ENCODE data around the gene RHOJ. TPM values are rescaled to one million over a fixed set of nuclear protein-coding genes. Genes with fewer than 3 reads are reported as not detected.

RHOJ gene
- total RNA-seq, 1 experiment from 2014 or later = not detected

GRCh38 chr14:63193236-63193635 lies 11.0 kb upstream of the RHOJ start:
- Mint-ChIP-seq H3K4me1 (ENCODE audit: low read depth, unreplicated experiment) (no peaks in the 10 kb centered on the region), H3K27ac (ENCODE audit: unreplicated experiment) (no peak overlapping the region), H3K27me3 (ENCODE audit: insufficient read depth, unreplicated experiment) (no peaks in the 10 kb centered on the region), H3K9me3 (ENCODE audit: unreplicated experiment) (no peaks in the 10 kb centered on the region), H3K36me3 (ENCODE audit: insufficient read depth, unreplicated experiment) (no peaks in the 10 kb centered on the region), H3K4me3 (ENCODE audit: unreplicated experiment) (no peak overlapping the region)
- ChIA-PET POLR2A (no interaction called here), CTCF (no interaction called here)
- Histone ChIP-seq H3K36me3 (ENCODE audit: control insufficient read depth, insufficient read depth, low read length) (no peaks in the 10 kb centered on the region), H3K4me1 (no peaks in the 10 kb centered on the region), H3K27me3 (replicated peaks; ENCODE audit: control insufficient read depth, insufficient read depth, low read length) (no peaks in the 10 kb centered on the region), H3K9me3 (no peaks in the 10 kb centered on the region), H3K4me3 (ENCODE audit: low read depth, low read length) (no peak overlapping the region)
- TF ChIP-seq CTCF (IDR thresholded peaks at IDR 0.05; ENCODE audit: insufficient read depth in 1 of 2, low read depth in 1 of 2, low read length in 1 of 2, severe bottlenecking in 1 of 2, unreplicated experiment in 1 of 2) = no peak
- intact Hi-C loops (cut with micrococcal nuclease; ENCODE audit: unreplicated experiment) = no loop called here
- BruUV-seq (replicated peaks) = no TSS peak
- DNase-seq = no peak

GRCh38 chr14:63200035-63200740 lies 4.1 kb upstream of the RHOJ start:
- no peak overlapping the region for H3K4me3 Mint-ChIP-seq (ENCODE audit: unreplicated experiment)
- H3K4me1 Mint-ChIP-seq (ENCODE audit: low read depth, unreplicated experiment) = no peaks in the 10 kb centered on the region
- H3K27me3 ChIP-seq (replicated peaks; ENCODE audit: control insufficient read depth, insufficient read depth, low read length) = no peaks in the 10 kb centered on the region
- ChIA-PET CTCF (no interaction called here), POLR2A (no interaction called here)
- DNase-seq = no peak
- intact Hi-C loops (cut with micrococcal nuclease; ENCODE audit: unreplicated experiment) = no loop called here
- H3K4me3 ChIP-seq (ENCODE audit: low read depth, low read length) = no peak overlapping the region
- H3K9me3 Mint-ChIP-seq (ENCODE audit: unreplicated experiment) = no peaks in the 10 kb centered on the region
- no peaks in the 10 kb centered on the region for H3K27me3 Mint-ChIP-seq (ENCODE audit: insufficient read depth, unreplicated experiment)
- no peak overlapping the region for H3K27ac Mint-ChIP-seq (ENCODE audit: unreplicated experiment)
- TF ChIP-seq CTCF (IDR thresholded peaks at IDR 0.05; ENCODE audit: insufficient read depth in 1 of 2, low read depth in 1 of 2, low read length in 1 of 2, severe bottlenecking in 1 of 2, unreplicated experiment in 1 of 2) = no peak
- H3K9me3 ChIP-seq = no peaks in the 10 kb centered on the region
- H3K36me3 ChIP-seq (ENCODE audit: control insufficient read depth, insufficient read depth, low read length) = no peaks in the 10 kb centered on the region
- no peaks in the 10 kb centered on the region for H3K36me3 Mint-ChIP-seq (ENCODE audit: insufficient read depth, unreplicated experiment)
- BruUV-seq (replicated peaks) = no TSS peak
- 0 out of 2 replicates have a peak, but pooled peaks cover 3% of the 10 kb centered on the region for H3K4me1 ChIP-seq

DNA sequence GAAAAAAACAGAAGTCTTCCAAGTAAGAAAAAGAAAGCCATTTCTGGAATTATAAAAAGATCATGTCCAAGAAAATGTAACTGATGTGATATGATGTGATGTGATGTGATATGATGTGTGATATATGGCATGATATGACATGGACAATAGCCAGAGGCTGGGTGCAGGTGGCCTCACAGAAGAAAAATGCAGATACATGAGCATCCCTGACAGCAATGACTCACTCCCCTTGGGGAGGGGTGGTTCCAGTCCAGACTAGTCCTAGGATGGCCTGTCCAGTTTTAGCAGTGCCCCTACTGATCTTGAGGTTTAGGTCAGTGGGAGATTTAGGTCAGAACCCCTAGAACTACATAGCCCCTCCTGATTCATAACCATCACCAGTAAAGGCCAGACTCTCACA lies 3.5 kb upstream of the RHOJ start:
- no TSS peak for BruUV-seq (replicated peaks)
- Histone ChIP-seq H3K4me3 (ENCODE audit: low read depth, low read length) (no peak overlapping the region), H3K36me3 (ENCODE audit: control insufficient read depth, insufficient read depth, low read length) (no peaks in the 10 kb centered on the region), H3K9me3 (no peaks in the 10 kb centered on the region), H3K4me1 (0 out of 2 replicates have a peak, but pooled peaks cover 3% of the 10 kb centered on the region), H3K27me3 (replicated peaks; ENCODE audit: control insufficient read depth, insufficient read depth, low read length) (no peaks in the 10 kb centered on the region)
- Mint-ChIP-seq H3K4me3 (ENCODE audit: unreplicated experiment) (no peak overlapping the region), H3K36me3 (ENCODE audit: insufficient read depth, unreplicated experiment) (no peaks in the 10 kb centered on the region), H3K27me3 (ENCODE audit: insufficient read depth, unreplicated experiment) (peaks cover 2% of the 10 kb centered on the region), H3K27ac (ENCODE audit: unreplicated experiment) (no peak overlapping the region), H3K9me3 (ENCODE audit: unreplicated experiment) (no peaks in the 10 kb centered on the region), H3K4me1 (ENCODE audit: low read depth, unreplicated experiment) (no peaks in the 10 kb centered on the region)
- no peak for DNase-seq
- no peak for TF ChIP-seq CTCF (IDR thresholded peaks at IDR 0.05; ENCODE audit: insufficient read depth in 1 of 2, low read depth in 1 of 2, low read length in 1 of 2, severe bottlenecking in 1 of 2, unreplicated experiment in 1 of 2)
- ChIA-PET POLR2A (no interaction called here), CTCF (no interaction called here)
- intact Hi-C loops (cut with micrococcal nuclease; ENCODE audit: unreplicated experiment) = no loop called here

Measured in Caco-2 (cell line).